CD4-positive, alpha-beta T cell (primary cell): Measurements from ENCODE around the gene PRRT1. TPM values are rescaled to one million over a fixed set of nuclear protein-coding genes. Genes with fewer than 3 reads are reported as not detected.
"Not testable (repeated sequence)": the region's sequence is repeated elsewhere in the genome, so short reads cannot be mapped to it uniquely, and the experiment has no call there.

Source experiments
- ATAC-seq: fragments of 200-7000 bp; cut with Tn5 transposase; one replicate; pipeline ENCODE4 v1.10.0; 2022; ENCODE audit warnings: mild to moderate bottlenecking; ENCODE audit not compliant: poor library complexity
- CTCF ChIA-PET: fragments of 350-600 bp; sonication (Branson Sonifier 250); formaldehyde crosslinking; loops from one replicate; lab custom pipeline; 2021; ENCODE audit warnings: antibody characterized with exemption, inconsistent platforms; lab: Charles Lee
- POLR2A ChIA-PET: fragments of 350-600 bp; sonication (Branson Sonifier 250); formaldehyde crosslinking; loops from one replicate; lab custom pipeline; 2021; ENCODE audit warnings: antibody characterized with exemption, inconsistent platforms; lab: Charles Lee
- DNase-seq, 14 experiments: peaks; one replicate each; pipeline ENCODE4 v3.0.0-alpha.2; 2013 to 2020; ENCODE audit warnings: mixed read lengths in 2 of 14
- H3K27ac ChIP-seq, 2 donors: one replicate each; pipeline versions ENCODE4 v1.5.1 to v1.7.0; 2013; ENCODE audit warnings: low read length in 2 of 2, low read depth in 1 of 2, mild to moderate bottlenecking in 1 of 2
- H3K27me3 ChIP-seq, 2 experiments: 1 replicate in 1 of 2; 2 replicates in 1 of 2; pipeline versions ENCODE4 v1.6.1 to v1.7.0; 2013; ENCODE audit warnings: low read length in 2 of 2, control low read depth in 1 of 2, mild to moderate bottlenecking in 1 of 2, moderate library complexity in 1 of 2; ENCODE audit not compliant: insufficient read depth in 2 of 2, control insufficient read depth in 1 of 2
- H3K36me3 ChIP-seq: one replicate; pipeline ENCODE4 v1.6.1; 2013; ENCODE audit warnings: low read length, control low read depth; ENCODE audit not compliant: insufficient read depth
- H3K4me1 ChIP-seq: one replicate; pipeline ENCODE4 v1.6.1; 2013; ENCODE audit warnings: low read length, control low read depth; ENCODE audit not compliant: insufficient read depth
- H3K4me3 ChIP-seq: one replicate; pipeline ENCODE4 v1.5.1; 2013; ENCODE audit warnings: mild to moderate bottlenecking, low read length, moderate library complexity
- H3K9me3 ChIP-seq, 2 experiments: 1 replicate in 1 of 2; 2 replicates in 1 of 2; pipeline versions ENCODE4 v1.6.1 to v1.7.0; 2013; ENCODE audit warnings: low read length in 2 of 2, mild to moderate bottlenecking in 2 of 2, control low read depth in 1 of 2, moderate library complexity in 1 of 2; ENCODE audit not compliant: control insufficient read depth in 1 of 2, insufficient read depth in 1 of 2
- H3K27ac Mint-ChIP-seq: one replicate; pipeline ENCODE4 v1.8.0; 2020; ENCODE audit warnings: mixed read lengths
- H3K27me3 Mint-ChIP-seq: one replicate; pipeline ENCODE4 v1.8.0; 2021; ENCODE audit warnings: mixed read lengths
- H3K36me3 Mint-ChIP-seq: one replicate; pipeline ENCODE4 v1.8.0; 2021; ENCODE audit warnings: low read depth, mixed read lengths
- H3K4me1 Mint-ChIP-seq: one replicate; pipeline ENCODE4 v1.8.0; 2021; ENCODE audit warnings: low read depth, mixed read lengths
- H3K4me3 Mint-ChIP-seq: one replicate; pipeline ENCODE4 v1.8.0; 2020; ENCODE audit warnings: mild to moderate bottlenecking, mixed read lengths
- H3K9me3 Mint-ChIP-seq: one replicate; pipeline ENCODE4 v1.8.0; 2020; ENCODE audit warnings: mixed read lengths
- CTCF ChIP-seq: fragments of 200-600 bp; IDR thresholded peaks from one replicate; pipeline ENCODE4 v1.8.0; 2022; ENCODE audit warnings: antibody characterized with exemption, mild to moderate bottlenecking
- intact Hi-C, 2 experiments: fragments of 100-400 bp; cut with DNase I in 1 of 2; cut with micrococcal nuclease in 1 of 2; formaldehyde crosslinking; loops; one replicate each; pipeline versions ENCODE4 v1.15.1 to v1.9.0; 2023 to 2025; cut with DNase I, micrococcal nuclease
- total RNA-seq, 174 experiments: library from RNA in 2 of 174; stranded (reverse) in 2 of 174; gene quantifications; one replicate each; pipeline ENCODE4 v1.2.3 and lab custom pipeline; 2021 to 2026

The PRRT1 gene
- total RNA-seq, 2 experiments from 2014 or later: 2.6 to 3.2 TPM

GRCh38 chr6:32107406-32107805 is 44.3 kb downstream of the PRRT1 start:
- no peak for ATAC-seq
- peaks cover 5% of the 10 kb centered on the region in 2 experiments for H3K27me3 ChIP-seq
- Mint-ChIP-seq H3K4me1 (peaks cover 24% of the 10 kb centered on the region), H3K27ac (peak overlapping the region; percentile 58), H3K36me3 (peaks cover 10% of the 10 kb centered on the region), H3K9me3 (no peaks in the 10 kb centered on the region), H3K4me3 (no peak overlapping the region), H3K27me3 (peaks cover 26% of the 10 kb centered on the region)
- ChIA-PET CTCF (no interaction called here), POLR2A (no interaction called here)
- H3K4me1 ChIP-seq: peaks cover 21% of the 10 kb centered on the region
- no peaks in the 10 kb centered on the region for H3K36me3 ChIP-seq
- intact Hi-C loops: no loop called here
- DNase-seq: no peak
- no peak overlapping the region for H3K27ac ChIP-seq
- no peak for TF ChIP-seq CTCF
- no peak overlapping the region for H3K4me3 ChIP-seq
- H3K9me3 ChIP-seq: peaks cover 0 to 2% of the 10 kb centered on the region in 2 experiments

- DNase-seq (no peak), ATAC-seq (no peak)
- H3K36me3 ChIP-seq: no peaks in the 10 kb centered on the region
- intact Hi-C loops: no loop called here
- Mint-ChIP-seq H3K27ac (no peak overlapping the region), H3K9me3 (no peaks in the 10 kb centered on the region), H3K4me1 (peaks cover 24% of the 10 kb centered on the region), H3K4me3 (no peak overlapping the region), H3K36me3 (no peaks in the 10 kb centered on the region), H3K27me3 (peaks cover 33% of the 10 kb centered on the region)
- H3K27me3 ChIP-seq: peaks cover 5% of the 10 kb centered on the region in 2 experiments
- H3K4me3 ChIP-seq: no peak overlapping the region
- CTCF ChIA-PET: no interaction called here
- POLR2A ChIA-PET: no interaction called here
- peaks cover 21% of the 10 kb centered on the region for H3K4me1 ChIP-seq
- H3K9me3 ChIP-seq: peaks cover 0 to 3% of the 10 kb centered on the region in 2 experiments
- no peak for TF ChIP-seq CTCF
- H3K27ac ChIP-seq: no peak overlapping the region
Observed at GRCh38 chr6:32105433-32105832, 46.3 kb downstream of the PRRT1 start.

GRCh38 chr6:32102255-32102654 is 49.5 kb downstream of the PRRT1 start:
- POLR2A ChIA-PET: no interaction called here
- DNase-seq: no peak
- Mint-ChIP-seq H3K4me1 (peaks cover under 1% of the 10 kb centered on the region), H3K27me3 (peaks cover 57% of the 10 kb centered on the region), H3K27ac (no peak overlapping the region), H3K4me3 (no peak overlapping the region), H3K9me3 (no peaks in the 10 kb centered on the region), H3K36me3 (no peaks in the 10 kb centered on the region)
- Histone ChIP-seq H3K27ac (no peak overlapping the region), H3K36me3 (no peaks in the 10 kb centered on the region), H3K4me3 (no peak overlapping the region), H3K27me3 (peaks cover 4 to 8% of the 10 kb centered on the region in 2 experiments), H3K4me1 (no peaks in the 10 kb centered on the region), H3K9me3 (peaks cover 0 to 3% of the 10 kb centered on the region in 2 experiments)
- TF ChIP-seq CTCF: no peak
- intact Hi-C loops: no loop called here
- CTCF ChIA-PET: interaction anchor here (2.4 kb wide), 1 partner anchor 15 kb away, joined by 6 read pairs; no protein-coding TSS in a partner anchor
- ATAC-seq: no peak

GRCh38 chr6:32100251-32100650 is 51.5 kb downstream of the PRRT1 start:
- H3K4me3 ChIP-seq, H3K27ac Mint-ChIP-seq, POLR2A ChIA-PET, H3K4me3 Mint-ChIP-seq, H3K36me3 ChIP-seq, ATAC-seq, H3K36me3 Mint-ChIP-seq, H3K27ac ChIP-seq, CTCF ChIA-PET, H3K4me1 Mint-ChIP-seq, intact Hi-C loops, H3K9me3 Mint-ChIP-seq, DNase-seq: not testable (repeated sequence)
- Histone ChIP-seq H3K9me3 (peaks cover 0 to 20% of the 10 kb centered on the region in 2 experiments), H3K4me1 (peaks cover 15% of the 10 kb centered on the region), H3K27me3 (peaks cover 20 to 28% of the 10 kb centered on the region in 2 experiments)
- H3K27me3 Mint-ChIP-seq: peaks cover 61% of the 10 kb centered on the region
